Activated CD4-positive, alpha-beta T cell treated with anti-CD3 and anti-CD28 coated beads, Interleukin-2, amount 10 ng/mL, durations not matched to agents 7 days and 5 days (primary cell): Measurements from ENCODE around the gene CD3G. TPM values are rescaled to one million over a fixed set of nuclear protein-coding genes. Genes with fewer than 3 reads are reported as not detected.
"Not testable (repeated sequence)": the region's sequence is repeated elsewhere in the genome, so short reads cannot be mapped to it uniquely, and the experiment has no call there.

Source experiments
- CTCF ChIA-PET: fragments of 350-600 bp; sonication (Branson Sonifier 250); formaldehyde crosslinking; loops from one replicate; lab custom pipeline; 2021; ENCODE audit warnings: antibody characterized with exemption; lab: Charles Lee
- POLR2A ChIA-PET: fragments of 350-600 bp; sonication (Branson Sonifier 250); formaldehyde crosslinking; loops from one replicate; lab custom pipeline; 2021; ENCODE audit warnings: antibody characterized with exemption; lab: Charles Lee
- DNase-seq: peaks from one replicate; pipeline ENCODE4 v3.0.0-alpha.2; 2020
- H3K27ac Mint-ChIP-seq: one replicate; pipeline ENCODE4 v1.8.0; 2021; ENCODE audit warnings: mild to moderate bottlenecking, moderate library complexity, mixed read lengths
- H3K27me3 Mint-ChIP-seq: one replicate; pipeline ENCODE4 v1.8.0; 2021; ENCODE audit warnings: mixed read lengths
- H3K36me3 Mint-ChIP-seq: one replicate; pipeline ENCODE4 v1.8.0; 2021; ENCODE audit warnings: low read depth, mixed read lengths
- H3K4me1 Mint-ChIP-seq: one replicate; pipeline ENCODE4 v1.8.0; 2021; ENCODE audit warnings: mixed read lengths
- H3K4me3 Mint-ChIP-seq: one replicate; pipeline ENCODE4 v1.8.0; 2021; ENCODE audit warnings: mild to moderate bottlenecking, moderate library complexity, mixed read lengths
- H3K9me3 Mint-ChIP-seq: one replicate; pipeline ENCODE4 v1.8.0; 2021; ENCODE audit warnings: mixed read lengths
- total RNA-seq, 2 experiments: library from RNA; stranded (reverse); gene quantifications; one replicate each; pipeline ENCODE4 v1.2.3, GENCODE V29; 2021

The CD3G gene
- total RNA-seq, 2 experiments from 2014 or later, result 264 to 268 TPM

DNA sequence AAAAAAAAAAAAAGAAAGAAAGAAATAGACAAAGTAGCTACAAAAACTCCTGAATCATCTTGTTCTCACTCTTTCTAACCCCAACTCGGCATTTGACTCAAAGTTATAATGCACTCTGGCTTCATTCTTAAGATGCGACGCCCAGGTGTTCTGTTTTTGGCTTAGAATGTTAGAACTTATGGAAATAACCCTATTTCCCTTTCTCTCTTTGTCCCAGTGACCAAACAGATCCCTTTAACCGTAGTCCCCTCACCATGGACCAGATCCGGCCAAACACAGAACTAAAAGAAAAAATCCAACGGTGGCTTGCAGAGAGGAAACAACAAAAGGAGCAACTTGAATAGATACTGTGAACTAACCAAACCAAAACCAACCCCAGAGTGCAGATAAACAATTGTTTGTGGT, 52.0 kb downstream of the CD3G start:
- Mint-ChIP-seq H3K27me3 (no peaks in the 10 kb centered on the region), H3K4me3 (peak overlapping the region; percentile 31), H3K9me3 (no peaks in the 10 kb centered on the region), H3K27ac (peak overlapping the region; percentile 93), H3K4me1 (peaks cover 65% of the 10 kb centered on the region), H3K36me3 (peaks cover 47% of the 10 kb centered on the region)
- POLR2A ChIA-PET, result no interaction called here
- peak; percentile 49 for DNase-seq
- CTCF ChIA-PET, result no interaction called here

DNA sequence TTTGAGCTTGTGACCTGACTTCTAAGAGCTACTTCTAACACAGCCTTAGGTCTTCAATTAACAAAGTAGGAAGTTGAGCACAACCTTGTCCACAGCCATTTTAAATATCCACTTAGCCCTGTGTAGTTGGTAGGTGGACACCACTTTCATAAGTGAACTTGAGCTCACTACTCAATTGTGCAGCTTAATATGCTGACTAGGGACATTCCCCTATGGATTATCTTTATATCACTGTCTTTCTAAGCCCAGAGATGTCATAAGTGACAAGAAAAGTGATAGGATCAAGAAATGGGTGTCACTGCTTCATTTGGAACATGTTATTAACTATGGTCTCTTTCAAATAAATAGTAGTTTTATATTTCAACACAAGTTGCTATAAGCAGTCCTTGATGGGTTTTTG, 53.3 kb downstream of the CD3G start:
- no peak overlapping the region for H3K4me3 Mint-ChIP-seq
- H3K27ac Mint-ChIP-seq, result peak overlapping the region; percentile 7
- no peaks in the 10 kb centered on the region for H3K9me3 Mint-ChIP-seq
- peaks cover 65% of the 10 kb centered on the region for H3K4me1 Mint-ChIP-seq
- DNase-seq, result no peak
- CTCF ChIA-PET, result interaction anchor here (0.6 to 1.8 kb wide), 3 partner anchors 11 to 832 kb away, joined by 3 to 5 read pairs (median 5); partner anchors contain the start of gene KMT2A
- no peaks in the 10 kb centered on the region for H3K27me3 Mint-ChIP-seq
- POLR2A ChIA-PET, result no interaction called here
- H3K36me3 Mint-ChIP-seq, result peaks cover 46% of the 10 kb centered on the region

DNA sequence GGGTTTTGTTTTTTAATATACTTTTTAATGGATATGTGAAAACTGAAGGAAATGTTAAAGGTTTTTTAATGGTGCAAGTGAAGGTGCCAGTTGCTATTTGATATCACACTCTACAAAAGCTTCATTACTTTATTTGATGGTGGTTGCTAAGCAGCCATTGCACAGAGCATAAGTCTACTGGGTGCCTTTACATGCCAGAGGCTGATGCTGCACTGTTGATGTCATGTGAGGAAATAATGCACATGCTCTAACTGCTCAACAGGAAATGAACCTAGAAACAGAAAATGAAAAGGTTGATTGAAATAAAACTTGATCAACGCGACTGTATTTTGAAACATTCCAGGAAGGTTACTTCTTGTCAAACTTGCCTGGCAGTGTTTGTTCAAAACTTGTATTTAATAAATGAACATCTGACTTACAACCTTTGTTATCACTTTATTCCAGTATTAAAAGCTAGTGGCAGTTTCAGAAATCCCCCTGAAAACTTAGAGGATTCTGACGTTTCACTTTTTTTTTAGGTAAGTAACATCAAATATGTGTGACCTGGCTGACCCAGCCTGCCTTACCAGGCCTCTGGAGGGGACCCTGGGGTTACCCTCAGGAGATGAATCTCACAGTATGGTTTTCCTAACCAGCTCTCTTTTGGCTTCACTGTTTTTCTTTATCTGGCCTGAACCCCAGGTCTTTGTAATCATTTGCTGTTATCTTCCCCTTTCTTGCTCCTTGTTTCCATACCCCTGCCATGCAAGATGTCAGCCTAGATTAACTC, 54.8 kb downstream of the CD3G start:
- H3K4me3 Mint-ChIP-seq, result peak overlapping the region; percentile 87
- H3K27ac Mint-ChIP-seq, result peak overlapping the region; percentile 99
- no peaks in the 10 kb centered on the region for H3K9me3 Mint-ChIP-seq
- H3K4me1 Mint-ChIP-seq, result peaks cover 69% of the 10 kb centered on the region
- DNase-seq, result peak; percentile 84
- peaks cover 41% of the 10 kb centered on the region for H3K36me3 Mint-ChIP-seq
- ChIA-PET CTCF (interaction anchor here (0.6 to 1.1 kb wide), 3 partner anchors 17 to 111 kb away, joined by 3 to 4 read pairs (median 3); no protein-coding TSS in a partner anchor), POLR2A (interaction anchor here (0.6 to 0.9 kb wide), 2 partner anchors 36 to 871 kb away, joined by 3 to 6 read pairs; no protein-coding TSS in a partner anchor)
- H3K27me3 Mint-ChIP-seq, result no peaks in the 10 kb centered on the region

DNA sequence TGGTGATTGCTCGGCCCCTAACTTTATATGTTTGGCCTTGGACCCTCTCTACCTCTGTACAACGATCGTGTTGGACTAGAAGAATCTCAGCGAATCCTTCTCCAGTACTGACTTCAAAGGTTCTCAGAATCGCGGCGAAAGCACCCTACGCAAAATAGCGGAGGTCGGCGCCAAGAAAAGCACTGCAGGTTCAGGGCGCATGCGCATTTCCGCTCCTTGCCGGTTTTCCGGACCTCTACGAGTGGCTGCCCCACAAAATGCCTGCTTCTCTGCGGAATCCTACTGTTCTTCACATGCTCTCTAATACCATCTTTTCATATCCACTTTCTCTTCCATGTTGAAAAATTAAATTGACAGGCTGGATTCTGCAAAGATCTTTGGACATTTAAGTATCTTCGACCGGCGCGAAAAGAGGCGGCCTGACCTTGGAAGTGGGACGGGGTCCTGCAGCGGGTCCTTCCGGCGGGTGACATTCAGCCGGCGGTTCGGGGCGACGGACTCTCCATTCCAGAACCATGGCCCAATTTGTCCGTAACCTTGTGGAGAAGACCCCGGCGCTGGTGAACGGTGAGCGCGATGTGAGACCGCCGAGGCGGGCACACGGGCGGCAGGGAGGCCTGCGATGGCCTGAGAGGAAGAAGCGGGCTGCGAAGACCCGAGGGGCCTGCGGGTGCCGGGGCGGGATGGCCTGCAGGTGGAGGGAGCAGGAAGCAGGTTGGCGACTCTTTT, 57.2 kb downstream of the CD3G start, which contains the start of gene ATP5MG:
TSS of gene ATP5MG (plus strand) at position 456 of the 729 bp plus-strand sequence. CDS start at position 516, 60 bp downstream.
- Mint-ChIP-seq H3K4me3 (peak within 1 kb of the TSS; percentile 87), H3K27ac (peak within 1 kb of the TSS; percentile 99), H3K9me3 (no peaks in the 10 kb centered on the region), H3K4me1 (peaks cover 73% of the 10 kb centered on the region), H3K36me3 (peaks cover 37% of the 10 kb centered on the region), H3K27me3 (no peaks in the 10 kb centered on the region)
- POLR2A ChIA-PET, result no interaction called here
- CTCF ChIA-PET, result interaction anchor here (0.8 to 1.4 kb wide), 2 partner anchors 17 to 35 kb away, joined by 3 read pairs; partner anchors contain the start of gene KMT2A
- peak; percentile 96 for DNase-seq

DNA sequence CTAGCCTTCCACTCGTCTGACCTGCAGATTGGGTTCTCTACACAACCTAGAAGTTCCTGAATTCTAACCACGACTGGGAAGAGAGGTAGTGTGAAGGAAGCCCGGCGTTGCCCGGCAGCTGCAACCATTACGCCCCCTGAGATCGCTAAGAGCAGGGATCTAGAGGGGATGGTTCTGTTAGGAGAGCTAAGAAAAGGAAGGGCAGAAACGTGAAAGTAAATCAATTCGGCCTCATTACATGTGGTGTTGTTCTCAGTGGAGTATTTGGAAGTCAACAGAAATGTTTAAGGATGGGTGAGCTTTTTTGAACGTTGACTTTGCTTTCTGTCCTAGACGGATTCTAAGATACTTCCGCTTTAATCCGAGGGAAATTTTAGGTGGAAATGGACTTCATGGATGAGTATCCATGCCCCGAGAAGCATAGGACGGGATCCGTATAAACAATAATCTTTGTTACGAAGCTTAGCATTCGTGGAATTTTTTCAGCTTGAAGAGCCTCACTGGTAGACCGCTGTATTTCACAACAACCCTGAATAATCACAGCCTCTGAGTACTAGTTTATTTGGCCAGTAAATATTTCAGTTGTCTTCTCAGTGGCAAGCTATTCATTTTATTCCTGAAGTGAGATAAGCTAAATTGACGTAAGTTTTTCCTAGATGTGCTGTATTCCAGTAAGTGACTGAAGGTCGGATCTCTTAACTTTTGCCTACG, 57.9 kb downstream of the CD3G start:
- ChIA-PET CTCF (interaction anchor here (0.8 to 1.8 kb wide), 4 partner anchors 11 to 86 kb away, joined by 3 to 11 read pairs (median 4); partner anchors contain the start of gene KMT2A), POLR2A (interaction anchor here (0.6 to 0.8 kb wide), 3 partner anchors 34 to 168 kb away, joined by 3 to 4 read pairs (median 3); partner anchors contain the start of gene KMT2A)
- Mint-ChIP-seq H3K9me3 (no peaks in the 10 kb centered on the region), H3K36me3 (peaks cover 39% of the 10 kb centered on the region), H3K27me3 (no peaks in the 10 kb centered on the region), H3K4me3 (peak overlapping the region; percentile 87), H3K4me1 (peaks cover 69% of the 10 kb centered on the region), H3K27ac (peak overlapping the region; percentile 99)
- DNase-seq, result no peak

DNA sequence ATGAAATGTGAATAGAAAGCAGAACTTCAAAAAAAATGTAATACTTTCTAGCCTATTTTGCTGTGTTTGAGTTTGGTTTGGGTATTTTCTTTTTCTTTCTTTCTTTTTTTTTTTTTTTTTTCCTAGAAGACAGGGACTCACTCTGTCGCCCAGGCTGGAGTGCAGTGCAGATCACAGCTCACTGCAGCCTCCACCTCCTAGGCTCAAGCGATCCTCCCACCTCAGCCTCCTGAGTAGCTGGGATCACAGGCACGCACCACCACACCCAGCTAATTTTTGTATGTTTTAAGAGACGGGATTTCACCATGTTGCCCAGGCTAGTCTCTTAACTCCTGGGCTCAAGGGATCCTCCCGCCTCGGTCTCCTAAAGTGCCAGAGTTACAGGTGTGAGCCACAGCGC, 58.5 kb downstream of the CD3G start:
- CTCF ChIA-PET, result interaction anchor here (0.6 to 1.8 kb wide), 6 partner anchors 11 to 86 kb away, joined by 3 to 11 read pairs (median 4); partner anchors contain the start of gene KMT2A
- Mint-ChIP-seq H3K4me1 (peaks cover 65% of the 10 kb centered on the region), H3K27ac (peak overlapping the region; percentile 55), H3K36me3 (peaks cover 38% of the 10 kb centered on the region), H3K4me3 (peak overlapping the region; percentile 87)
- POLR2A ChIA-PET, result interaction anchor here (0.6 to 0.8 kb wide), 4 partner anchors 33 to 168 kb away, joined by 3 to 4 read pairs (median 3); partner anchors contain the start of gene KMT2A
- H3K9me3 Mint-ChIP-seq, DNase-seq, H3K27me3 Mint-ChIP-seq: not testable (repeated sequence)

Other genes starting within 250 kb of the CD3G start
- under 1 TPM in 1 of 2 experiments, not detected in 1; 0.10 TPM for gene SCN4B, start 191.5 kb upstream of the CD3G start, total RNA-seq
- not detected for gene SCN2B, start 167.7 kb upstream of the CD3G start, total RNA-seq
- 100 to 1,000 TPM; 117 to 122 TPM for gene JAML, start 119.3 kb upstream of the CD3G start, total RNA-seq
- gene MPZL3, start 92.0 kb upstream of the CD3G start, total RNA-seq, result 10 to 100 TPM; 21.2 to 22.0 TPM
- gene MPZL2, start 80.0 kb upstream of the CD3G start, total RNA-seq, result 1 to 10 TPM; 5.5 to 6.0 TPM
- gene CD3E, start 39.6 kb upstream of the CD3G start, total RNA-seq, result 100 to 1,000 TPM; 680 to 841 TPM
- 100 to 1,000 TPM; 489 to 557 TPM for gene CD3D, start 1.6 kb upstream of the CD3G start, total RNA-seq
- gene UBE4A, start 15.3 kb downstream of the CD3G start, total RNA-seq, result 10 to 100 TPM; 42.6 to 49.1 TPM
- gene ATP5MG, start 57.3 kb downstream of the CD3G start, total RNA-seq, result 100 to 1,000 TPM; 195 to 272 TPM
- gene KMT2A, start 92.1 kb downstream of the CD3G start, total RNA-seq, result 100 to 1,000 TPM in 1 of 2 experiments, 10 to 100 TPM in 1; 93.4 to 102 TPM
- 1 to 10 TPM; 1.1 to 1.8 TPM for gene TTC36, start 183.1 kb downstream of the CD3G start, total RNA-seq
- gene TMEM25, start 186.8 kb downstream of the CD3G start, total RNA-seq, result 1 to 10 TPM; 7.8 to 9.5 TPM
- 10 to 100 TPM; 12.3 to 13.7 TPM for gene IFT46, start 221.6 kb downstream of the CD3G start, total RNA-seq
- 100 to 1,000 TPM; 113 to 128 TPM for gene ARCN1, start 228.1 kb downstream of the CD3G start, total RNA-seq